ENCODE measurements around the gene MAJIN. TPM values are rescaled to one million over a fixed set of nuclear protein-coding genes. Genes with fewer than 3 reads are reported as not detected.

Gene MAJIN
- total and polyA plus RNA-seq, 2 experiments from 2014 or later, result not detected

DNA sequence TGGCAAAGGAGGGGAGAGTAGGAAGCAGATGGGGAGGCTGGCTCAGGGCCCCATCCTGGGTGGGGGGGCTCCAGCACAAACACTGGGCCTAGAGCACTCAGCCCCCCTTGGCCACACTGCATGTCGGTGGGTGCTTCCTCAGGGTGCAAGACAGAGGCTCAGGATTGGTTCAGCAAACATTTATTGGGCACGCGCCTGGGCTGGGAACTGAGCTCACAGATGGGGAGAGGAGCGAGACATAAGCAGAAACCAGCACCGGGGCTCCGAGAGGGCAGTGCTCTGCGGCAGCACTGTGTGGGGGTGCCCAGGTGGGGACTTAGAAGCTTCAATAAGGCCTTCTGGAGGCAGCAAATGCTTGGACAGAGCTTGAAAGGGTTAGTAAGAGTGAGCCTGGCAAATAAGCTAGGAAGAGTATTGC lies 81.4 kb downstream of the MAJIN start:
- H3K4me1 ChIP-seq (ENCODE audit: insufficient read depth), result peaks cover 39% of the 10 kb centered on the region
- peaks cover 24% of the 10 kb centered on the region for H3K79me2 ChIP-seq
- no peak overlapping the region for H2AFZ ChIP-seq
- TF ChIP-seq, protein P1, sequence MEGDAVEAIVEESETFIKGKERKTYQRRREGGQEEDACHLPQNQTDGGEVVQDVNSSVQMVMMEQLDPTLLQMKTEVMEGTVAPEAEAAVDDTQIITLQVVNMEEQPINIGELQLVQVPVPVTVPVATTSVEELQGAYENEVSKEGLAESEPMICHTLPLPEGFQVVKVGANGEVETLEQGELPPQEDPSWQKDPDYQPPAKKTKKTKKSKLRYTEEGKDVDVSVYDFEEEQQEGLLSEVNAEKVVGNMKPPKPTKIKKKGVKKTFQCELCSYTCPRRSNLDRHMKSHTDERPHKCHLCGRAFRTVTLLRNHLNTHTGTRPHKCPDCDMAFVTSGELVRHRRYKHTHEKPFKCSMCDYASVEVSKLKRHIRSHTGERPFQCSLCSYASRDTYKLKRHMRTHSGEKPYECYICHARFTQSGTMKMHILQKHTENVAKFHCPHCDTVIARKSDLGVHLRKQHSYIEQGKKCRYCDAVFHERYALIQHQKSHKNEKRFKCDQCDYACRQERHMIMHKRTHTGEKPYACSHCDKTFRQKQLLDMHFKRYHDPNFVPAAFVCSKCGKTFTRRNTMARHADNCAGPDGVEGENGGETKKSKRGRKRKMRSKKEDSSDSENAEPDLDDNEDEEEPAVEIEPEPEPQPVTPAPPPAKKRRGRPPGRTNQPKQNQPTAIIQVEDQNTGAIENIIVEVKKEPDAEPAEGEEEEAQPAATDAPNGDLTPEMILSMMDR (IDR thresholded peaks at IDR 0.05; ENCODE audit: poor library complexity), result no peak
- TF ChIP-seq EZH2phosphoT487 (IDR thresholded peaks at IDR 0.05; ENCODE audit: low read depth, severe bottlenecking, unreplicated experiment) (no peak), EZH2 (IDR thresholded peaks at IDR 0.05; ENCODE audit: borderline replicate concordance) (no peak)
- peak overlapping the region; percentile 98 for H3K27ac ChIP-seq
- no peak for DNase-seq (ENCODE audit: low spot score)
- no peaks in the 10 kb centered on the region for H3K27me3 ChIP-seq
- WGBS (ENCODE audit: low lambda C conversion rate, missing lambda C conversion rate), result 80% methylated on average over 7 of the region's 7 CpGs
- peak overlapping the region; percentile 78 for H3K4me2 ChIP-seq
- H3K36me3 ChIP-seq (replicated peaks; ENCODE audit: insufficient read depth, low read depth), result no peaks in the 10 kb centered on the region
- no peaks in the 10 kb centered on the region for H3K9me3 ChIP-seq (ENCODE audit: low read depth)
- H3K4me3 ChIP-seq, result peak overlapping the region; percentile 26
- no peaks in the 10 kb centered on the region for H4K20me1 ChIP-seq (ENCODE audit: insufficient read depth, poor library complexity, severe bottlenecking)
- H3K9me2 ChIP-seq (replicated peaks; ENCODE audit: insufficient read depth), result no peaks in the 10 kb centered on the region

DNA sequence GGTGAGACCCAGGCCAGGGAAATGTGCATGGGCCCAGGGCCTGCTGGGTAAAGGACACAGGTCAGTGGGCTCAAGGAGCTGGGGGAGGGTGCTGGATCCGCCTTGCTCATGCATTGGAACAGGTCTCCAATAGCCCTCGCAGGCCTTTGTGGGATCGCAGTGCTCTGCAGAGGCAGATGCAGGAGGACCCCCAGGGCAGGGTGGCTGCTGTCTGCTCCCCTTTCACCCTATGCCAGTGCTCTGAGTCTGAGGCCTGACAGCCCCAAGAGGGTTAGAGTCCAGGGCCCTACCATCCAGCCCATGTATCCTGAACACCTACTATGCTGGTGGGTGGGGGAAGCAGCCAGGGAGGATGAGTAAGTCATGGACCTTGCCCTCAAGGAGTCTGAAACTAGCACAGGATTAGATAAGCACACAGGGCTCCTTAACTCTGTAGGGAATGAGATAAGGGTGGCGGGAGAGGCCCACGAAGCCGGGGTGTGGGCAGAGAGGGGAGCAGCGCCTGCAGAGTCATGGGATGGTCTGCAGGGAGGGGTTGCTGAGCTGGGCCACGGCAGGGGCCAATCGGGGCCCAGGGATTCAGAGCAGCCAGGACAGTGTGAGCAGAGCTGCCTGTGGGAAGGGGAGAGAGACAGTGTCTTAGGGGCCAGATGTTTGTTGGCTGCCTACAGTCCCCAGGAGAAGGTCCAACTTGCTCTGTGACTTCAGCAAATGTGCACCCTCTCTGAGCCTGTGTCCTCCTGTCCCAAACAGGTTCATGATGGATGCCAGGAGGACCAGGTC lies 83.0 kb downstream of the MAJIN start:
- Histone ChIP-seq H3K9me2 (replicated peaks; ENCODE audit: insufficient read depth) (no peaks in the 10 kb centered on the region), H3K4me2 (peak overlapping the region; percentile 78), H2AFZ (no peak overlapping the region), H3K9me3 (ENCODE audit: low read depth) (no peaks in the 10 kb centered on the region), H4K20me1 (ENCODE audit: insufficient read depth, poor library complexity, severe bottlenecking) (no peaks in the 10 kb centered on the region), H3K79me2 (peaks cover 24% of the 10 kb centered on the region), H3K27ac (peak overlapping the region; percentile 98), H3K4me3 (no peak overlapping the region), H3K36me3 (replicated peaks; ENCODE audit: insufficient read depth, low read depth) (no peaks in the 10 kb centered on the region), H3K4me1 (ENCODE audit: insufficient read depth) (peaks cover 43% of the 10 kb centered on the region), H3K27me3 (no peaks in the 10 kb centered on the region)
- peak; percentile 88 for DNase-seq (ENCODE audit: low spot score)
- TF ChIP-seq, protein P1 (IDR thresholded peaks at IDR 0.05; ENCODE audit: poor library complexity), result no peak
- TF ChIP-seq EZH2 (IDR thresholded peaks at IDR 0.05; ENCODE audit: borderline replicate concordance), result no peak
- TF ChIP-seq EZH2phosphoT487 (IDR thresholded peaks at IDR 0.05; ENCODE audit: low read depth, severe bottlenecking, unreplicated experiment), result no peak
- 23% methylated on average over 8 of the region's 9 CpGs for WGBS (ENCODE audit: low lambda C conversion rate, missing lambda C conversion rate)

DNA sequence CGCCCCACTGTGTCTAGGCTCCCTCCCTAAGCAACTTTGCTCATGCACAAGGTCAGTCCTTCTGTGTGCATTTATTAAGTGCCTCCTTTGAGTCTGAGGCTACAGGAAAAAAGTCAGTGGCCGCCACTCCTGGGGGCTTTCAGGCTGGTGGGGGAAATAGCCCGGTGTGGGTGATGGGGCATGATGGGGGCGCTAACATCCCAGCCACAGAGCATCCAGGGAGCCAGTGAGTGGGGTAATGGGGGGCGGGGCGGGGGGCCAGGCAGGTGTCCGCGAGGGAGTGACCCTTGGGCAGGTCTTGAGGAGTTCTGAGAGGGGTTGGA lies 83.5 kb downstream of the MAJIN start:
- no peak for DNase-seq (ENCODE audit: low spot score)
- no peaks in the 10 kb centered on the region for H3K36me3 ChIP-seq (replicated peaks; ENCODE audit: insufficient read depth, low read depth)
- peaks cover 24% of the 10 kb centered on the region for H3K79me2 ChIP-seq
- WGBS (ENCODE audit: low lambda C conversion rate, missing lambda C conversion rate), result 62% methylated on average over 6 of the region's 8 CpGs
- no peaks in the 10 kb centered on the region for H3K9me3 ChIP-seq (ENCODE audit: low read depth)
- peak overlapping the region; percentile 60 for H2AFZ ChIP-seq
- H3K4me2 ChIP-seq, result peak overlapping the region; percentile 71
- no peak overlapping the region for H3K4me3 ChIP-seq
- H3K27me3 ChIP-seq, result no peaks in the 10 kb centered on the region
- no peaks in the 10 kb centered on the region for H4K20me1 ChIP-seq (ENCODE audit: insufficient read depth, poor library complexity, severe bottlenecking)
- no peaks in the 10 kb centered on the region for H3K9me2 ChIP-seq (replicated peaks; ENCODE audit: insufficient read depth)
- peak overlapping the region; percentile 92 for H3K27ac ChIP-seq
- H3K4me1 ChIP-seq (ENCODE audit: insufficient read depth), result peaks cover 38% of the 10 kb centered on the region
- TF ChIP-seq, protein P1 (IDR thresholded peaks at IDR 0.05; ENCODE audit: poor library complexity), result no peak
- TF ChIP-seq EZH2phosphoT487 (IDR thresholded peaks at IDR 0.05; ENCODE audit: low read depth, severe bottlenecking, unreplicated experiment) (no peak), EZH2 (IDR thresholded peaks at IDR 0.05; ENCODE audit: borderline replicate concordance) (no peak)

MicroRNA genes within 50 kb of the gene (microRNA counts, 767-probe panel; counts per million panel counts)
- microRNA hsa-miR-192-5p, result 8,897 counts per million, percentile 65 among the panel's probes with 10 or more counts

Small RNA genes lying within 50 kb of the gene (microRNA-seq; reads per million reads assigned to microRNA genes)
- gene MIR6749 (not detected), gene MIR6750 (4.0 reads per million), gene MIR6879 (not detected)

Small RNA genes lying within 50 kb of the gene (small RNA-seq; reads per million reads assigned to genes)
- gene MIR6749, result not detected
- not detected for gene MIR6750
- not detected for gene MIR6879

Other genes with a start within 250 kb of the MAJIN start
- gene NRXN2, start 248.9 kb downstream of the MAJIN start, total RNA-seq, result 0.28 and 0.83 TPM in 2 replicates
- 1.7 and 2.8 TPM in 2 replicates for gene NRXN2, start 248.9 kb downstream of the MAJIN start, polyA plus RNA-seq
- gene RASGRP2, start 228.0 kb downstream of the MAJIN start, total RNA-seq, result 0.24 and 3.2 TPM in 2 replicates
- gene RASGRP2, start 228.0 kb downstream of the MAJIN start, polyA plus RNA-seq, result 0.10 and 3.6 TPM in 2 replicates
- 1.9 and 2.0 TPM in 2 replicates for gene PYGM, start 212.1 kb downstream of the MAJIN start, total RNA-seq
- gene PYGM, start 212.1 kb downstream of the MAJIN start, polyA plus RNA-seq, result 4.0 and 5.7 TPM in 2 replicates
- gene SF1, start 193.6 kb downstream of the MAJIN start, total RNA-seq, result 126 and 163 TPM in 2 replicates
- gene SF1, start 193.6 kb downstream of the MAJIN start, polyA plus RNA-seq, result 138 and 157 TPM in 2 replicates
- gene MAP4K2, start 168.9 kb downstream of the MAJIN start, total RNA-seq, result 7.8 and 23.5 TPM in 2 replicates
- 9.0 and 13.2 TPM in 2 replicates for gene MAP4K2, start 168.9 kb downstream of the MAJIN start, polyA plus RNA-seq
- 14.1 and 18.6 TPM in 2 replicates for gene MEN1, start 161.6 kb downstream of the MAJIN start, total RNA-seq
- 49.1 and 49.9 TPM in 2 replicates for gene MEN1, start 161.6 kb downstream of the MAJIN start, polyA plus RNA-seq
- 6.5 and 8.4 TPM in 2 replicates for gene CDC42BPG, start 127.5 kb downstream of the MAJIN start, total RNA-seq
- gene CDC42BPG, start 127.5 kb downstream of the MAJIN start, polyA plus RNA-seq, result 3.1 and 5.5 TPM in 2 replicates
- 44.8 and 52.4 TPM in 2 replicates for gene EHD1, start 93.5 kb downstream of the MAJIN start, total RNA-seq
- 66.6 and 69.5 TPM in 2 replicates for gene EHD1, start 93.5 kb downstream of the MAJIN start, polyA plus RNA-seq
- gene ATG2A, start 54.9 kb downstream of the MAJIN start, total RNA-seq, result 16.4 and 18.1 TPM in 2 replicates
- 11.7 and 17.0 TPM in 2 replicates for gene ATG2A, start 54.9 kb downstream of the MAJIN start, polyA plus RNA-seq
- gene PPP2R5B, start 47.4 kb downstream of the MAJIN start, total RNA-seq, result 15.8 and 16.9 TPM in 2 replicates
- 16.2 and 19.5 TPM in 2 replicates for gene PPP2R5B, start 47.4 kb downstream of the MAJIN start, polyA plus RNA-seq
- 2.0 TPM in 1 of 2 replicates, not detected in the other for gene GPHA2, start 36.2 kb downstream of the MAJIN start, total RNA-seq
- gene GPHA2, start 36.2 kb downstream of the MAJIN start, polyA plus RNA-seq, result not detected in 2 replicates
- 0.68 and 1.9 TPM in 2 replicates for gene BATF2, start 24.9 kb upstream of the MAJIN start, total RNA-seq
- gene BATF2, start 24.9 kb upstream of the MAJIN start, polyA plus RNA-seq, result 2.6 TPM in 1 of 2 replicates, not detected in the other
- 68.2 and 69.1 TPM in 2 replicates for gene ARL2, start 42.1 kb upstream of the MAJIN start, total RNA-seq
- 126 and 127 TPM in 2 replicates for gene ARL2, start 42.1 kb upstream of the MAJIN start, polyA plus RNA-seq
- 9.9 and 12.9 TPM in 2 replicates for gene SNX15, start 55.3 kb upstream of the MAJIN start, total RNA-seq
- gene SNX15, start 55.3 kb upstream of the MAJIN start, polyA plus RNA-seq, result 22.0 and 27.3 TPM in 2 replicates
- 10.8 and 12.2 TPM in 2 replicates for gene SAC3D1, start 69.1 kb upstream of the MAJIN start, total RNA-seq
- 18.5 and 23.8 TPM in 2 replicates for gene SAC3D1, start 69.1 kb upstream of the MAJIN start, polyA plus RNA-seq
- gene NAALADL1, start 86.4 kb upstream of the MAJIN start, total RNA-seq, result 0.13 and 0.76 TPM in 2 replicates
- gene NAALADL1, start 86.4 kb upstream of the MAJIN start, polyA plus RNA-seq, result not detected in 2 replicates
- 6.4 and 7.9 TPM in 2 replicates for gene CDCA5, start 111.9 kb upstream of the MAJIN start, total RNA-seq
- gene CDCA5, start 111.9 kb upstream of the MAJIN start, polyA plus RNA-seq, result 6.4 and 11.8 TPM in 2 replicates
- 41.0 and 53.1 TPM in 2 replicates for gene ZFPL1, start 112.1 kb upstream of the MAJIN start, total RNA-seq
- 52.7 and 58.1 TPM in 2 replicates for gene ZFPL1, start 112.1 kb upstream of the MAJIN start, polyA plus RNA-seq
- 201 and 242 TPM in 2 replicates for gene VPS51, start 124.1 kb upstream of the MAJIN start, total RNA-seq
- 63.5 and 80.0 TPM in 2 replicates for gene VPS51, start 124.1 kb upstream of the MAJIN start, polyA plus RNA-seq
- gene TM7SF2, start 139.8 kb upstream of the MAJIN start, total RNA-seq, result 124 and 133 TPM in 2 replicates
- gene TM7SF2, start 139.8 kb upstream of the MAJIN start, polyA plus RNA-seq, result 194 and 209 TPM in 2 replicates
- 8.3 and 13.5 TPM in 2 replicates for gene ZNHIT2, start 145.6 kb upstream of the MAJIN start, total RNA-seq
- 22.1 and 23.7 TPM in 2 replicates for gene ZNHIT2, start 145.6 kb upstream of the MAJIN start, polyA plus RNA-seq
- gene FAU, start 150.0 kb upstream of the MAJIN start, total RNA-seq, result 211 and 264 TPM in 2 replicates
- gene FAU, start 150.0 kb upstream of the MAJIN start, polyA plus RNA-seq, result 434 and 462 TPM in 2 replicates
- 57.6 and 71.0 TPM in 2 replicates for gene MRPL49, start 150.2 kb upstream of the MAJIN start, total RNA-seq
- 46.2 and 46.8 TPM in 2 replicates for gene MRPL49, start 150.2 kb upstream of the MAJIN start, polyA plus RNA-seq
- gene SYVN1, start 162.4 kb upstream of the MAJIN start, total RNA-seq, result 27.3 and 27.7 TPM in 2 replicates
- 31.8 and 35.7 TPM in 2 replicates for gene SYVN1, start 162.4 kb upstream of the MAJIN start, polyA plus RNA-seq
- gene SPDYC, start 198.1 kb upstream of the MAJIN start, total RNA-seq, result not detected in 2 replicates
- not detected in 2 replicates for gene SPDYC, start 198.1 kb upstream of the MAJIN start, polyA plus RNA-seq
- gene CAPN1, start 209.8 kb upstream of the MAJIN start, total RNA-seq, result 115 and 133 TPM in 2 replicates
- 178 and 202 TPM in 2 replicates for gene CAPN1, start 209.8 kb upstream of the MAJIN start, polyA plus RNA-seq

Data from hepatocyte (in vitro differentiated cells).